DND-41 (cell line): ENCODE results near the gene MSL1.

Experiments used
- EZH2 ChIP-seq: IDR thresholded peaks from 3 replicates; pipeline ENCODE4 v1.6.1; 2012; ENCODE audit warnings: borderline replicate concordance, low read depth, mild to moderate bottlenecking, moderate library complexity, low read length, inconsistent platforms; ENCODE audit not compliant: severe bottlenecking
- TF ChIP-seq, protein P1 (sequence below): IDR thresholded peaks from 2 replicates; pipeline ENCODE4 v1.5.1; 2012; ENCODE audit warnings: borderline replicate concordance, low read length, moderate library complexity, mild to moderate bottlenecking; ENCODE audit not compliant: poor library complexity, severe bottlenecking; ENCODE audit errors: extremely low read depth

DNA sequence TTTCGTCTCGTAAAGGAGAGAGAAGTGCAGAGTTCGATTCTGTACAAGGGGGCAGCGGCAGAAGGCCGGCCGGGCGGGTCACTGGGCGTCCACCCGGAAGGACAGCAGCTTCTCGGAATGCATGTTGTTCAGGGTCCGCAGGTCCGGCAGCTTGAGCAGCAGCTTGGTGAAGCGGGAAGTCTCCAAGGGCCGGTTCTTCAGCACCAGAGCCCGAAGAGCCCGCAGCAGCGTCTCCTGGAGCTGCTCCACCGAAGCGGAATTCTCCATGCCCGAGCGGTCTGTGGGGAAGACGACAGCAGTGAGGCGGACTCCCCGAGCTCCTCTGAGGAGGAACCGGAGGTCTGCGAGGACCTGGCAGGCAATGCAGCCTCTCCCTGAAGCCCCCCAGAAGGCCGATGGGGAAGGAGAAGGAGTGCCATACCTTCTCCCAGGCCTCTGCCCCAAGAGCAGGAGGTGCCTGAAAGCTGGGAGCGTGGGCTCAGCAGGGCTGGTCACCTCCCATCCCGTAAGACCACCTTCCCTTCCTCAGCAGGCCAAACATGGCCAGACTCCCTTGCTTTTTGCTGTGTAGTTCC, 28.7 kb upstream of the MSL1 start:
- TF ChIP-seq, protein P1, sequence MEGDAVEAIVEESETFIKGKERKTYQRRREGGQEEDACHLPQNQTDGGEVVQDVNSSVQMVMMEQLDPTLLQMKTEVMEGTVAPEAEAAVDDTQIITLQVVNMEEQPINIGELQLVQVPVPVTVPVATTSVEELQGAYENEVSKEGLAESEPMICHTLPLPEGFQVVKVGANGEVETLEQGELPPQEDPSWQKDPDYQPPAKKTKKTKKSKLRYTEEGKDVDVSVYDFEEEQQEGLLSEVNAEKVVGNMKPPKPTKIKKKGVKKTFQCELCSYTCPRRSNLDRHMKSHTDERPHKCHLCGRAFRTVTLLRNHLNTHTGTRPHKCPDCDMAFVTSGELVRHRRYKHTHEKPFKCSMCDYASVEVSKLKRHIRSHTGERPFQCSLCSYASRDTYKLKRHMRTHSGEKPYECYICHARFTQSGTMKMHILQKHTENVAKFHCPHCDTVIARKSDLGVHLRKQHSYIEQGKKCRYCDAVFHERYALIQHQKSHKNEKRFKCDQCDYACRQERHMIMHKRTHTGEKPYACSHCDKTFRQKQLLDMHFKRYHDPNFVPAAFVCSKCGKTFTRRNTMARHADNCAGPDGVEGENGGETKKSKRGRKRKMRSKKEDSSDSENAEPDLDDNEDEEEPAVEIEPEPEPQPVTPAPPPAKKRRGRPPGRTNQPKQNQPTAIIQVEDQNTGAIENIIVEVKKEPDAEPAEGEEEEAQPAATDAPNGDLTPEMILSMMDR = no peak
- no peak for TF ChIP-seq EZH2
